Stimulated activated CD8-positive, alpha-beta memory T cell treated with anti-CD3 and anti-CD28 coated beads, Interleukin-4, amount 100 ng/mL, for 4 hours (primary cell): ENCODE results near the gene MXRA7.
A peak's percentile ranks its signal among the peaks of the same experiment; 100 is the strongest.
"Not testable (repeated sequence)": the region's sequence is repeated elsewhere in the genome, so short reads cannot be mapped to it uniquely, and the experiment has no call there.

Experiments
- DNase-seq, 2 donors: peaks; one replicate each; pipeline ENCODE4 v3.0.0-alpha.2; 2020; ENCODE audit warnings: low read depth in 2 of 2, low spot score in 1 of 2

The MXRA7 gene

GRCh38 chr17:76735586-76736348, 25.0 kb upstream of the MXRA7 start:
- DNase-seq: no peak

GRCh38 chr17:76735006-76735405, 24.2 kb upstream of the MXRA7 start:
- DNase-seq: no peak

GRCh38 chr17:76734080-76734840, 23.5 kb upstream of the MXRA7 start:
- no peak for DNase-seq

- DNase-seq: no peak
Observed at GRCh38 chr17:76733618-76733957, 22.8 kb upstream of the MXRA7 start.

- DNase-seq: no peak
Observed at GRCh38 chr17:76732734-76733617, 22.2 kb upstream of the MXRA7 start.

GRCh38 chr17:76731800-76732733, 21.3 kb upstream of the MXRA7 start:
- not testable (repeated sequence) for DNase-seq

- no peak for DNase-seq
Observed at GRCh38 chr17:76727745-76728456, 17.1 kb upstream of the MXRA7 start.

- peak in 1 of 2 donors; percentile 54 for DNase-seq
Observed at GRCh38 chr17:76726776-76727718, 16.3 kb upstream of the MXRA7 start, which contains the start of gene METTL23. METTL23 (plus strand) TSS chr17:76726839; CDS start chr17:76729711, 2,872 bp downstream.

- DNase-seq: peak; percentile 79 to 92
Observed at GRCh38 chr17:76726231-76726775, 15.5 kb upstream of the MXRA7 start, which contains the start of gene JMJD6. JMJD6 (minus strand) TSS chr17:76726606; CDS start chr17:76726475, 131 bp downstream.

GRCh38 chr17:76725580-76726230, 14.9 kb upstream of the MXRA7 start:
- peak; percentile 49 for DNase-seq

GRCh38 chr17:76723812-76724211, 13.0 kb upstream of the MXRA7 start:
- no peak for DNase-seq

- not testable (repeated sequence) for DNase-seq
Observed at GRCh38 chr17:76722977-76723376, 12.2 kb upstream of the MXRA7 start.

- DNase-seq: no peak
Observed at GRCh38 chr17:76722279-76722678, 11.5 kb upstream of the MXRA7 start.

GRCh38 chr17:76721463-76721862, 10.7 kb upstream of the MXRA7 start:
- no peak for DNase-seq

GRCh38 chr17:76720941-76721340, 10.2 kb upstream of the MXRA7 start:
- no peak for DNase-seq

GRCh38 chr17:76720211-76720610, 9.4 kb upstream of the MXRA7 start:
- no peak for DNase-seq

GRCh38 chr17:76718516-76718915, 7.8 kb upstream of the MXRA7 start:
- no peak for DNase-seq

- no peak for DNase-seq
Observed at GRCh38 chr17:76716839-76717215, 6.1 kb upstream of the MXRA7 start.
